SK-N-MC (cell line): ENCODE results near the gene CBFA2T2.

ENCODE experiments used
- EZH2 ChIP-seq: fragments of 200-600 bp; sonication (generic); IDR thresholded peaks from one replicate; pipeline ENCODE4 v1.6.1; 2017; ENCODE audit warnings: antibody characterized with exemption
- FOXP2 ChIP-seq: optimal IDR thresholded peaks from 2 replicates; pipeline ENCODE3; 2011; ENCODE audit warnings: mild to moderate bottlenecking, moderate library complexity; ENCODE audit not compliant: insufficient read depth; ENCODE audit errors: extremely low read length, control extremely low read depth
- POLR2AphosphoS5 ChIP-seq: IDR thresholded peaks from 2 replicates; pipeline ENCODE4 v1.6.1; 2012; ENCODE audit warnings: mild to moderate bottlenecking, low read depth, low read length, borderline replicate concordance

- no peak for TF ChIP-seq POLR2AphosphoS5
- no peak for TF ChIP-seq EZH2
- no peak for TF ChIP-seq FOXP2
These were observed 46.8 kb upstream of the CBFA2T2 start for GRCh38 chr20:33443006-33443511.
